ENCODE results near the gene SPRR2A. TPM values are rescaled to one million over a fixed set of nuclear protein-coding genes. Genes with fewer than 3 reads are reported as not detected.
"Not testable (repeated sequence)": the region's sequence is repeated elsewhere in the genome, so short reads cannot be mapped to it uniquely, and the experiment has no call there.

SPRR2A gene
- total RNA-seq, 1 experiment from 2014 or later, result not detected

DNA sequence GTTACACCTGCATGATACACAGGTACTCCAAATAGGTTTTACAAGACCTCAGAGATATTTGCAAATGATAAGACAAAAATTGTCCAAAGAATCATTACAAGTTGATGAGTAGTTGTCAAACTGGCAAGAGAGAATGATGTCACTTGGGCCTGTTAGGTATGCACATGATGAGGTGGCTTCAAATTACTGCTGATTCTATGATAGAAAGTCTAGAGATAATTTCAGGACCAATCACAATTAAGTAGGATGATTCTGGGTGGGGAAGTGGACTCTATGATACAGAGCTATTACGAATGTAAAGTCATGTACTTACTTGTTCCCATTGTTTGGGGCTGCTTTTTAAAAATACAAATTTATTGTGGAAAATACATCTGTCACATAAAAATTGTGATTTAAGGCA lies 31.5 kb downstream of the SPRR2A start:
- no peak for DNase-seq (ENCODE audit: low read depth)

DNA sequence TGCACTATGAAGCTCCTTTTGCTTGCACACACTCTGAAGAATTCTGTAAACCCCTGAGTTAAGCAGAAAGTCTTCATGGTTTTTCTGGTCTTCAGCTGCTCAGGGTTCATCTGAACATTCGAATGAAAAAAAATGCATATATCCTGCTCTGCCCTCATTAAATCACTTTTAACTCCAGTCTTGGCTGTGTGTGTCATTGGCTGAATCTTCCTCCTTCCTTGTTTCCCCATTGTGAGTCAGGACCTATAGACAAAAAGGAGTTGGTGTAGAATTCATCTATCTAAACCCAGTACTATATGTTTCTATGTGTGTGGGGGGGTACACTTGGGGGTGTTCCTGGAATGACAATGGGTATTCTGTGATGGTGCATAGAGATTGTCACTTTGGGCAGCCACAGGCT lies 32.9 kb downstream of the SPRR2A start:
- DNase-seq (ENCODE audit: low read depth), result no peak

DNA sequence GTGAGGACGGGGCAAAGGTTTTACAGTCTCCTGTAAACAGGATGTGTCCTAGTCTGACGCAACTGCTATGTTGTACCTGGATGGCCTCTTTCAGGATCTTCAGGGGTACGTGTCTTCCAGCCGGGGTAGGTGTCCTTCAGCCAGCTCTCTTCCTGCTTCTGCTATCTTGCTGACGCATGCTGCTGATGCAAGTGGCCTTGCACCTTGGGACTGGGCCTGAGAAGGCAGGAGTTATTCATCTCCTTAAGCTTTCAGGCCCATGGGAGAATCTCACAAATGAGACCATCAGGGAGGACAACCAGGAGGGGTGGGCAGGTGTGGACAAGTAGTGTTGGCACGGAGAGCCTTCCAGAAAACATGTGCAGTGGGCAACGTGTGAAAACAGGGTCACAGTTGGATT lies 34.2 kb downstream of the SPRR2A start:
- DNase-seq (ENCODE audit: low read depth), result no peak

DNA sequence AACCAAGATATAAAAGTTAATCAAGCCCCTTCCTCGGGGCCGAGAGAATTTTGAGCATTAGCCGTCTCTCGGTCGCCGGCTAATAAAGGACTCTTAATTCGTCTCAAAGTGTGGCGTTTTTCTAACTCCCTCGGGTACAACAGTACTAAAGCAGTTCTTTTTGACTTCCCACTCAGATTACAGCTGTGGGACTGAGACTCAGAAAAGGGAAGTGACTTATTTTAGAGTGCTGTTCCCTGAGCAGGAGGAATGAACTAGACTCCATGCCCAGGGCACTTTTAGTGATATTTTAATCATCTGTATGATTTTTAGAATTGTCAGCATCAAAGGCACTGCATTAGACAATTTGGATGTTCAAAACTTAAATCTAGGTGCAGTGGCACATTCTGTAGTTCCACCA lies 35.0 kb downstream of the SPRR2A start:
- DNase-seq (ENCODE audit: low read depth), result not testable (repeated sequence)

DNA sequence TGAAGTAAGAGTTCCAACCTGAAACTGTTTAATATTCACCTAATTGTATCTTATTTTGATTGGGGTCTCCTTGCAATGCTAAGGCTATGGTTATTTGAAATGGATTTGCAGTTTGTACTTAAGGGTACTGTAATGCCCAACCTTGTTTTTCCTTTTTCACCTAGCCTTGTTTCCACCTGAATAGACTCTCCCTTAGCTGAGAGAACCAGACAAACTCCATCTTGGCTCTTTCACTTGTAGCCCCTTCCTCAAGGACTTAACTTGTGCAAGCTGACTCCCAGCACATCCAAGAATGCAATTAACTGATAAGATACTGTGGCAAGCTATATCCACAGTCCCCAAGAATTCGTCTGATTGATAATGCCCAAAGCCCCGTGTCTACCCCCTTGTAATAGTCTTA lies 35.5 kb downstream of the SPRR2A start:
- not testable (repeated sequence) for DNase-seq (ENCODE audit: low read depth)

DNA sequence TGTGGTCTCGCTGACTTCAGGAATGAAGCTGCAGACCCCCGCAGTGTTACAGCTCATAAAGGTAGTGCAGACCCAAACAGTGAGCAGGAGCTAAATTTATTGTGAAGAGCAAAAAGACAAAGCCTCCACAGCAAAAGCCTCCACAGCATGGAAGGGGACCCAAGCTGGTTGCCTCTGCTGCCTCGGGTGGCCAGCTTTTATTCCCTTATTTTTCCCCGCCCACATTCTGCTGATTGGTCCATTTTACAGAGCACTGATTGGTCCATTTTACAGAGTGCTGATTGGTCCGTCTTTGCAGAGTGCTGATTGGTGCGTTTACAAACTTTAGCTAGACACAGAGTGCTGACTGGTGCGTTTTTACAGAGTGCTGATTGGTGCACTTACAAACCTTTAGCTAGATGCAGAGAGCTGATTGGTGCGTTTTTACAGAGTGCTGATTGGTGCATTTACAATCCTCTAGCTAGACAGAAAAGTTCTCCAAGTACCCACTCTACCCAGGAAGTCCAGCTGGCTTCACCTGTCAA lies 46.0 kb downstream of the SPRR2A start:
- not testable (repeated sequence) for DNase-seq (ENCODE audit: low read depth)

Other genes starting within 250 kb of the SPRR2A start
- not detected in 2 replicates for gene LCE1B, start 245.5 kb downstream of the SPRR2A start, total RNA-seq (2014; rRNA removed; shearing (Covaris generic))
- not detected in 2 replicates for gene LCE1A, start 230.0 kb downstream of the SPRR2A start, total RNA-seq (2014; rRNA removed; shearing (Covaris generic))
- gene LCE6A, start 214.7 kb downstream of the SPRR2A start, total RNA-seq (2014; rRNA removed; shearing (Covaris generic)), result not detected in 2 replicates
- gene LCE7A, start 197.5 kb downstream of the SPRR2A start, total RNA-seq (2014; rRNA removed; shearing (Covaris generic)), result not detected in 2 replicates
- gene SMCP, start 179.2 kb downstream of the SPRR2A start, total RNA-seq (2014; rRNA removed; shearing (Covaris generic)), result not detected in 2 replicates
- 0.06 TPM in 1 of 2 replicates, not detected in the other for gene IVL, start 149.0 kb downstream of the SPRR2A start, total RNA-seq (2014; rRNA removed; shearing (Covaris generic))
- gene SPRR5, start 110.3 kb downstream of the SPRR2A start, total RNA-seq (2014; rRNA removed; shearing (Covaris generic)), result not detected in 2 replicates
- not detected in 2 replicates for gene SPRR4, start 86.9 kb downstream of the SPRR2A start, total RNA-seq (2014; rRNA removed; shearing (Covaris generic))
- not detected in 2 replicates for gene SPRR1A, start 73.4 kb downstream of the SPRR2A start, total RNA-seq (2014; rRNA removed; shearing (Covaris generic))
- gene SPRR3, start 55.8 kb downstream of the SPRR2A start, total RNA-seq (2014; rRNA removed; shearing (Covaris generic)), result not detected in 2 replicates
- not detected in 2 replicates for gene SPRR1B, start 26.3 kb downstream of the SPRR2A start, total RNA-seq (2014; rRNA removed; shearing (Covaris generic))
- not detected in 2 replicates for gene SPRR2D, start 16.4 kb downstream of the SPRR2A start, total RNA-seq (2014; rRNA removed; shearing (Covaris generic))
- gene SPRR2B, start 14.1 kb upstream of the SPRR2A start, total RNA-seq (2014; rRNA removed; shearing (Covaris generic)), result not detected in 2 replicates
- gene SPRR2E, start 37.0 kb upstream of the SPRR2A start, total RNA-seq (2014; rRNA removed; shearing (Covaris generic)), result not detected in 2 replicates
- not detected in 2 replicates for gene SPRR2F, start 56.0 kb upstream of the SPRR2A start, total RNA-seq (2014; rRNA removed; shearing (Covaris generic))
- gene SPRR2G, start 93.4 kb upstream of the SPRR2A start, total RNA-seq (2014; rRNA removed; shearing (Covaris generic)), result not detected in 2 replicates
- gene LELP1, start 145.9 kb upstream of the SPRR2A start, total RNA-seq (2014; rRNA removed; shearing (Covaris generic)), result not detected in 2 replicates
- gene PRR9, start 160.1 kb upstream of the SPRR2A start, total RNA-seq (2014; rRNA removed; shearing (Covaris generic)), result 0.11 TPM in 1 of 2 replicates, not detected in the other
- not detected in 2 replicates for gene LORICRIN, start 202.2 kb upstream of the SPRR2A start, total RNA-seq (2014; rRNA removed; shearing (Covaris generic))

Measured in Daoy (cell line).